Lower leg skin (tissue), 3 donors: ENCODE data around the gene SMOC1.

Experiments used
- POLR2A ChIP-seq, 2 donors: fragments of 450-650 bp; IDR thresholded peaks; one replicate each; pipeline ENCODE4 v1.6.1; 2016 to 2017; ENCODE audit warnings: antibody characterized with exemption in 2 of 2, mild to moderate bottlenecking in 1 of 2, moderate library complexity in 1 of 2
- TF ChIP-seq, protein P1 (sequence below), 3 donors: fragments of 450-650 bp; IDR thresholded peaks; one replicate each; pipeline ENCODE4 v1.5.1; 2016; ENCODE audit warnings: antibody characterized with exemption in 3 of 3, mild to moderate bottlenecking in 3 of 3, moderate library complexity in 2 of 3

DNA sequence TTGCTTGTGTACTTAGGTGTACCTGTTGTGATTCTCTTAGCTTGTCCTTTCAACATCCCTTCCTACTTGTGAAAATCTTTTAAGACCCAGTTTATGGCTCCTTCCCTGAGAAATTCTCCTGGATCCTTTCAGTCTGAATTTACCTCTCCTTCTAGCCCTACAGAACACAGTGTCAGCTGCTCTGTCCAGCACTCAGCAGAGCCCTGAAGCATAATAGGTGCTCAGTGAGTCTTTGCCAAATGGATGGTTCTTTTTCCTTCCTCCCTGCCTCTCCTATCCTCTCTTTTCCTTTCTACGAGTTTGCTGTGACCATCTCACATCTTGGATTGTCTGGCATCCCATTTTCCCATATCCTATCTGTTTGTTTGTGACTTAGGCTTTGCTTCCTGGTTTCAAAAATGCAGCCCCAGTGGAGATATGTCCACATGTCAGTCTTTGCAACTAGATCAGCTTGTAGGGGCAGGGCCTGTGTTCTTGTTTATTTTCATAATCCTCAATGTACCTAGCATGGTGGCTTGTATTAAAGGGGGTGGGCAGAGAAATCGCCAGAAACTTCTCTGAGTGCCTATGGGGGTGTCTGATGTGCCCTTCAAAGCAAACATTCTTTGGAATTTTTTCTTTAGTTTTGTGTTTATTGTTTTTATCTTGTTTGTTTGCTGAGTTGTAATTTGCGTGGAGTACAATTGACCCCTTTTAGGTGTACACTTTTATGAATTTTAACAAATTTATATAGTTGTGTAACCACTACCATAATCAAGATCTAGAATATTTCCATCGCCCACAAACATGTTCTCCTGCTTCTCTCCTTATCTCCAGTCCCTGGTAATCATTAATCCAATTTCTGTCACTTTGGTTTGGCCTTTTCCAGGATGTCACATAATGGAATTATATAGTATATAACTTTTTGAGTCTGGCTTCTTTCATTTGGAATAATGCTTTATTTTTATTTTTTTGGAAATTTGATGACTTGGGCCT, 62.8 kb downstream of the SMOC1 start:
- TF ChIP-seq, protein P1, sequence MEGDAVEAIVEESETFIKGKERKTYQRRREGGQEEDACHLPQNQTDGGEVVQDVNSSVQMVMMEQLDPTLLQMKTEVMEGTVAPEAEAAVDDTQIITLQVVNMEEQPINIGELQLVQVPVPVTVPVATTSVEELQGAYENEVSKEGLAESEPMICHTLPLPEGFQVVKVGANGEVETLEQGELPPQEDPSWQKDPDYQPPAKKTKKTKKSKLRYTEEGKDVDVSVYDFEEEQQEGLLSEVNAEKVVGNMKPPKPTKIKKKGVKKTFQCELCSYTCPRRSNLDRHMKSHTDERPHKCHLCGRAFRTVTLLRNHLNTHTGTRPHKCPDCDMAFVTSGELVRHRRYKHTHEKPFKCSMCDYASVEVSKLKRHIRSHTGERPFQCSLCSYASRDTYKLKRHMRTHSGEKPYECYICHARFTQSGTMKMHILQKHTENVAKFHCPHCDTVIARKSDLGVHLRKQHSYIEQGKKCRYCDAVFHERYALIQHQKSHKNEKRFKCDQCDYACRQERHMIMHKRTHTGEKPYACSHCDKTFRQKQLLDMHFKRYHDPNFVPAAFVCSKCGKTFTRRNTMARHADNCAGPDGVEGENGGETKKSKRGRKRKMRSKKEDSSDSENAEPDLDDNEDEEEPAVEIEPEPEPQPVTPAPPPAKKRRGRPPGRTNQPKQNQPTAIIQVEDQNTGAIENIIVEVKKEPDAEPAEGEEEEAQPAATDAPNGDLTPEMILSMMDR (IDR thresholded peaks at IDR 0.05): no peak
- no peak for TF ChIP-seq POLR2A (IDR thresholded peaks at IDR 0.05)
